Measurements from ENCODE around the gene ASB10.

- TF ChIP-seq CTCF (IDR thresholded peaks at IDR 0.05): no peak
- peak; percentile 53; the same call in 1 of the 2 replicates for TF ChIP-seq POLR2AphosphoS5 (IDR thresholded peaks at IDR 0.05; ENCODE audit: low read depth, low read length)
- peak; percentile 35; the same call in 1 of the 2 replicates for TF ChIP-seq TCF7L2 (IDR thresholded peaks at IDR 0.05; ENCODE audit: low read depth, low read length)
- no peak for TF ChIP-seq REST (IDR thresholded peaks at IDR 0.05; ENCODE audit: insufficient read depth in 1 of 2, low read depth in 2 of 2, low read length in 1 of 2)
These were observed 40.1 kb upstream of the ASB10 start, which contains the start of gene ABCF2 for GRCh38 chr7:151226875-151227782.

Data from Panc1 (cell line).